GM19240 (cell line): ENCODE results near the gene PSMD8.
A peak's percentile ranks its signal among the peaks of the same experiment; 100 is the strongest.
"Not testable (repeated sequence)": the region's sequence is repeated elsewhere in the genome, so short reads cannot be mapped to it uniquely, and the experiment has no call there.

Experiments
- DNase-seq: peaks from one replicate; pipeline ENCODE4 v3.0.0; 2011; ENCODE audit warnings: low spot score; ENCODE audit not compliant: insufficient read length

Gene PSMD8

GRCh38 chr19:38410407-38410806, 36.0 kb downstream of the PSMD8 start:
- not testable (repeated sequence) for DNase-seq

DNA sequence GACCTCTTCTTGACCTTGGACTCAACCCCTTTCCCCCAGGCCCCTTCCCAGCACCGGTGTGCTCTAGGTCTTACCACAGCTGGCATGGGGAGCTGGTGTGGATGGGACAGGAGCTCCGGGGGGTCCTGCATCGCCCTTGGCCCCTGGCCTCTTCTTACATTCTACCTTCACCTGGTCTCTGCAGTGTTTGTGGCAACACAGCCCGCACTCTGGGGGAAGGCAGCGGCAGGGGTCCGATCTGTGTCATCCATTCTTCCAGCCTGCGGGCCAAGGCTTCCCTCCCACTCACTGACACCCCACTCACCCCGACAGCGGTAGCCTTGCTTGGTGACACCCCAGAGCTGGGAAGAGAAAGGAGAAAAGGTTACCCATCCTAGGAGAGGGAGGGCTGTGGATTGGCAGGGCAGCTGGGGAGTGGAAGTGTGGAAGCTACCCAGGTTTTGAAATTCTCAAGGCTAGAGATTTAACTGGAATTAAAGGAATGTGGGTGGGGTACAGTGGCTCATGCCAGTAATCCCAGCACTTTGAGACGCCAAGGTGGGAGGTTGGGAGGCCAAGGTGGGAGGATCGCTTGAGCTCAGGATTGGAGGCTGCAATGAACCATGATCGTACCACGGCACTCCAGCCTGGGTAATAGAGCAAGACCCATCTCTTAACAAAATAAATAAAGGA, 36.8 kb downstream of the PSMD8 start:
- DNase-seq, result no peak

GRCh38 chr19:38411898-38412297, 37.5 kb downstream of the PSMD8 start:
- DNase-seq, result not testable (repeated sequence)

GRCh38 chr19:38412491-38412890, 38.1 kb downstream of the PSMD8 start:
- no peak for DNase-seq

DNA sequence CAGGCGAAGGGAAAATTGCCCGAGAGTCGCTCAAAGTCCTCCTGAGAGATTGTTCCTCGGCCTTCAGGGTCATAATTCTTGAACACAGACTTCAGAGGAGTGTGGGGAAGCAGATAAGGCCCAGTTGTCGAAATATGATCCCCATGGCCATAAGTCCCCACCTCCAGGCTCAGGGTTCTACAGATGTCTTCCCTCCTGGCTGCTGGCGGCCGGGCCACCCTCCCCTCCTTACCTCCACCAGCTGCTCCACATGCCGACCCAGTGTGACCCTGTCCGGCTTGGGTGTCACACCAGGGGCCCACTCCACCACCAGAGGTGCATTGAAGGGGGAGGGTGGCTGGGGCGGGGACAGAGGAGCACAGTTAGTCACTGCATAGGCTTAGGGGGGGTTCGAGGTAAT, 38.6 kb downstream of the PSMD8 start:
- no peak for DNase-seq

DNA sequence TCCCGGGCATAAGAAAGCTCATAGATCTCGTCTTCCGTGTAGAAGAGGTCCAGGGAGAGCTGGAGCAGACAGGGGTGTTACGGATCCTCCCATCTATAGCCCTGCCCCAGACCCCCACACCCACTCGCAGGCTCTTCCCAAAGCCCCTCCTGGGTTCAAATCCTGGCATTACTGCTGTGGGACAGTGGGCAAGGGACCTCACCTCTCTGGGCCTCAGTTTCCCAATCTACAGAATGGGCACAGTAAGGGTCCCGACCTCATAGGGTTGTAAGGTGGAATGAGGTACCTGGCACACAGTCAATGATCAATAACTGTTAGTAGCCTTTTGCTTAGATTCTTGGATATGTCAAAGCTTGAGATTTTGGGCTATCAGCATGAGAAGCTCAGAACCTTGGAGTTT, 39.0 kb downstream of the PSMD8 start:
- DNase-seq, result no peak

GRCh38 chr19:38417146-38417543, 42.8 kb downstream of the PSMD8 start:
- DNase-seq, result no peak

DNA sequence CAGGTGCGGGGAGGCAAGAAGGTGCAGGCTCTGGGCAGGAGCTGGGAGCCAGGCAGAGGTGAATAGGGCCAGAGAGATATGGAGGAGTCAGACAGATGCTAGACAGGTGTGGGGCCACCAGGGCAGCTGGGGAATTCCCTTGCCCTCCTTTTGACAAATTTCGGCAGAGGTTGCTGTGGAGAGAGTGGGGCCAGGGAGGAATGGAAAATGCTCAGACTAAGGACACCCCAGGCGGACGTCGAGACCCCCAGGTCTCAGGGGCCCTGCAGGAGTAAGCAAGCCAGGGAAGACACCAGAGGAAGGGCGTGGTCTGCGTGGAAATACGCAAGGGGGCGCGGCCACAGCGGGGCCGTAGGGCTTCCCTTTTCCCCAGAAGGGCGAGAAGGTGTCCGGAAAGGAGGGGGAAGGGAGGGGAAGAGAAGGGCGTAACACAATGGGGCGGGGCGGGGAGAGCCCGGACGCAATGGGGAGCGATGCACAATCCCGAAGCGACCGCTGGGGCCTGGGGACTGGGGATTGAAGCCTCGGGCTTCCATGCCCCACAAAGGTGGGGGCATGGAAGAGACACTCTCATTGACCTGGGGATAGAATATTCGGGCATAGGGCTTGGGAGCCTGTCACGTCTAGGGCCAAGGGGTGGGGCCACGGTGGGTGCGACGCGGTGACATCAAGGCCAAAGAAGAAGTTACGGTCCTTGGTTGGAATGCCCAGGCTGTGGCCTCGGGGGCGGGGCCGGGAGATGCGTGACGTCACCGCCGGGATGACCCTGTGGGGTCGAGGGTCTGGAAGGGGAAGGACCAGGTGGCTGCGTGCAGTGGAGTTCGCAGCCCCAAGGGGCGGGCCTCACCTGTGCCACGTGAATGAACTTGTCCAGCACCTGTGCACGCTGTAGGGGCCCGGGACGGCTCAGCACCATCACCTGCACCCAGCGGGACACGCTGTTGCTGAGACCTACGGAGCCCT, 43.5 kb downstream of the PSMD8 start:
- peak; percentile 41 for DNase-seq

DNA sequence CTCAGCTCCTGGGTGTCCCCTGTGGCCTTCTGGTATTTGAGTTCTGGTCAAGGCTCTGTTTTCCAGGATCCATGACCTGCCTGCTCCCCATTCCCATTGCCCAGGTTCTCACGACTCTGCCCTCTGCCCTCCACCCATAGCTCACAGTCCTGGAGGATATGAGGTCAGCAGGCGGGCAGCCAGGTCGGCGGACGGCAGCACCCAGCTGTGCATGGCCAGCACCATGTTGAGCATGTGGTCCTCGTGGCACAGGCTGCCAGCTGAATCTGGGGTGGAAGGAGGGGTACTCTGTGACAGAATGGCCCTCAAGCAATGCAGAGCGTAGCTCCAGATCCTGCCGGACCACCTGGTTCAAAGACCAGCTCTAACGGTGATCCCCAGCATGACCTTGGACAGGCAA, 46.6 kb downstream of the PSMD8 start:
- no peak for DNase-seq

DNA sequence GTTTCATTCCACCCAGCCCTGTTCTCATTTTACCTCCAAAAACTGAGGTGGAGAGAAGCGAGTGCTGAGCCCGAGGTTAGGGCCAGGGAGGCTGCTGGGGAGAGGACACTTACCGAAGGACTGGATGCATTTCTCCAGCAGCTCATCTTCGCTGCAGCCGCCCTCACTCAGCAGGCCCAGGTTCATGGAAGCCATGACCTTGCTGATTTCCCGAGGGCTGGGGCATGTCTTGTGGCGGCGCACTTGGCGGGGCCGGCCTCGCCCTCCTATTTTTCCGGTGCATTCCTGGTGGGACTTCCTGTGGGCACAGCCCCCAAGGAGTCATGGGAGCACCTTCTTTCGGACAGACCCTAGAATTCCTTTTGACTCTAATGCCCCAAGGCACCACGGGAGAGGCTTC, 47.5 kb downstream of the PSMD8 start:
- DNase-seq, result no peak

DNA sequence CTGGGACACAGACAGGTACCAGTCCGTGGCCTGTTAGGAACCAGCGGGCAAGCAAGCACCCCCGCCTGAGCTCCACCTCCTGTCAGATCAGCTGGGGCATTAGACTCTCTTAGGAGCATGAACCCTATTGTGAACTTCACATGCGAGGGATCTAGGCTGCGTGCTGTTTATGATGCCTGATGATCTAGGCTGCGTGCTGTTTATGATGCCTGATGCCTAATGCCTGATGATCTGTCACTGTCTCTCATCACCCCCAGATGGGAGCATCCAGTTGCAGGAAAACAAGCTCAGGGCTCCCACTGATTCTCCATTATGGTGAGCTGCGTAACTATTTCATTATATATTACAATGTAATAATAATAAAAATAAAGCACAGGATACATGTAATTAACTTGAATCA, 48.1 kb downstream of the PSMD8 start:
- DNase-seq, result no peak

GRCh38 chr19:38424272-38424671, 49.9 kb downstream of the PSMD8 start:
- DNase-seq, result no peak

- DNase-seq, result no peak
Measured at GRCh38 chr19:38425222-38425809, 50.9 kb downstream of the PSMD8 start.

GRCh38 chr19:38425810-38426466, 51.6 kb downstream of the PSMD8 start, which contains the start of gene RASGRP4:
Gene RASGRP4, minus strand, starts transcription at chr19:38426219. Its CDS starts 128 bp downstream, at chr19:38426091.
- no peak for DNase-seq

- DNase-seq, result not testable (repeated sequence)
Measured at GRCh38 chr19:38427035-38427677, 52.8 kb downstream of the PSMD8 start.

DNA sequence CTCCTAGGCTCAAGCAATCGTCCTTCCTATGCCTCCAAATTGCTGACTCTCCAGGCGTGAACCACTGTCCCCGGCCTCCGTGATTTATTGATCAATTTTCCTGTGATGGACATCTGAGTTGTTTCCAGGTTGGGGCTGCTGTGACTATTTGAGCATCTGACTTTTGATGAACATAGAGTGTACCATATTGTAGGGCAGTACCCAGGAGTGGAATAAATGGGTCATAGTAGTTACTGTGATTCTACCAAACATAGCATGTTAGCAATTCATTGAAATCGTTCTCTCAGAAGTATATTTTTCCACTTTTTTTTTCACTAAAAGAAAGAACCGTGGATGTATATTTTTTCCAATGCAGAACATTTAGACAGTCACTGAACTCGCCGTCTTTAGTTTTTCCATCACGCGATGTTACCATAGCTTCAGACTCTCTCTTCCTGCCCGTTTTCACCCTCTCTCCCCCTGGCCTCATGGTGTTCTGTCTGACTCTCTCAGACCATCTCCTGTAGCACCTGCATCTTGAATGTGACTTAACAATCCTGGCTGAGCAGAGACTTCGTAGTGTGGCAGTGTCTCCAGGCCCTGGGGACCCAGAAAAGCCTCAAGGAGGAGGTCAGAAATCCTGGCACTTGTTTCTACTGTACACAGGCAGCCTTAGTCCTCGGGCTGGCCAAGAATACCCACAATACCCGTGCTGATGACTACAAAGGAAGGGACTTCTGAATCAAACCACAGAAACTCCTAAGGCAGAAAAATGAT, 54.9 kb downstream of the PSMD8 start:
- no peak for DNase-seq

- no peak for DNase-seq
Measured at GRCh38 chr19:38429811-38430156, 55.4 kb downstream of the PSMD8 start.

DNA sequence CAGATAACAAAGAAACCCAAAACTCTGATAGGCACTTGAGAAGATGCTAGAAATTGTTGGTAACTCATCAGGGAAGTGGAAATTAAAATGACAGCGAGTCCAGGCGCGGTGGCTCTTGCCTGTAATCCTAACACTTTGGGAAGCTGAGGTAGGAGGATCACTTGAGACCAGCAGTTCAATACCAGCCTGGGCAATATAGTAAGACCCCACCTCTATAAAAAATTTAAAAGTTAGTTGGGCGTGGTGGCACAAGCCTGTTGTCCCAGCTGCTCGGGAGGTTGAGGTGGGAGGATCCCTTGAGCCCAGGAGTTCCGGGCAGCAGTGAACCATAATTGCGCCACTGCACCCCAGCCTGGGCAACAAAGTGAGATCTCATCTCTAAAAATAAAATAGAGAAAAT, 56.6 kb downstream of the PSMD8 start:
- no peak for DNase-seq

DNA sequence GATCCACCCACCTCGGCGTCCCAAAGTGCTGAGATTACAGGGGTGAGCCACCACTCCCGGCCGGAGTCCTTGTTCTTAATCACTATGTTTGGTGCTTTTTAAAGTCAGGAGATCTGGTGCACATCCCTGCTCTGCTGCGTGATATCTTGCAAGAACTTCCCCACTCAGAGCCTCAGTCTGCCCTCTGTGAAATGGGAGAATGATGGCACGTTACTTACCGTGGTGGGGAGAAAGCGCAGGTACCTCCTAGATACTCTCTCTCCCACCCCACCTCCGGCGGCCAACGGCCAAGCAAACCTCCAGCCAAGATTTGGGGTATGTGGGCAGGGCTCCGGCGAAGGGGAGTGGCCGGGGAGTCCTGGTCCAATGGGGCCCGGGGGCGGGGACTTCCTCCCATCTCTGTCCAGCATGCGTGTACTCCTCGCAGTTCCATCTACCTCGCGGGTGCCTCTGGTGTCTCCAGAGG, 58.9 kb downstream of the PSMD8 start, which contains the start of gene RYR1:
Gene RYR1 (plus strand): TSS at position 424 of the 466 bp plus-strand sequence. CDS start 139 bp downstream, outside the sequence.
- DNase-seq, result peak; percentile 66
